D721Med (cell line): Measurements from ENCODE around the gene ACSM6.

Experiments
- DNase-seq: peaks from one replicate; pipeline ENCODE4 v3.0.0; 2011; ENCODE audit warnings: low spot score; ENCODE audit not compliant: insufficient read length
- FAIRE-seq: peaks from 2 replicates; lab custom pipeline; 2011; peaks lifted over from hg19 to GRCh38; lab: Jason Lieb, UNC
- CTCF ChIP-seq: IDR thresholded peaks from 2 replicates; pipeline ENCODE4 v1.5.1; 2012; ENCODE audit warnings: mild to moderate bottlenecking, control low read depth; ENCODE audit not compliant: insufficient read depth; ENCODE audit errors: missing control alignments

The ACSM6 gene

GRCh38 chr10:95177429-95177828 is 16.6 kb upstream of the ACSM6 start:
- DNase-seq (no peak), FAIRE-seq (no peak)
- no peak for TF ChIP-seq CTCF

GRCh38 chr10:95178266-95178665 is 15.8 kb upstream of the ACSM6 start:
- no peak for TF ChIP-seq CTCF
- DNase-seq = no peak
- FAIRE-seq = peak; percentile 21

- no peak for FAIRE-seq
- no peak for TF ChIP-seq CTCF
Observed at GRCh38 chr10:95178797-95179196, 15.2 kb upstream of the ACSM6 start.

GRCh38 chr10:95181726-95182125 is 12.3 kb upstream of the ACSM6 start:
- TF ChIP-seq CTCF = no peak
- DNase-seq = no peak
- no peak for FAIRE-seq

More at GRCh38 chr10:95178797-95179196, 15.2 kb upstream of the ACSM6 start:
- DNase-seq = no peak

GRCh38 chr10:95183271-95184230 is 10.5 kb upstream of the ACSM6 start:
- DNase-seq (peak; percentile 80), FAIRE-seq (no peak)
- TF ChIP-seq CTCF = peak; percentile 80

- FAIRE-seq (peak; percentile 92), DNase-seq (no peak)
- TF ChIP-seq CTCF = no peak
Observed at GRCh38 chr10:95187617-95188016, 6.4 kb upstream of the ACSM6 start.

GRCh38 chr10:95188593-95188992 is 5.4 kb upstream of the ACSM6 start:
- TF ChIP-seq CTCF = no peak
- FAIRE-seq = no peak
- no peak for DNase-seq
